Stimulated activated naive CD8-positive, alpha-beta T cell treated with anti-CD3 and anti-CD28 coated beads, Interleukin-15, Interleukin-2, amounts not matched to agents 100 U/mL and 50 U/mL, for 24 hours (primary cell): ENCODE results near the gene TMEM240.
A peak's percentile ranks its signal among the peaks of the same experiment; 100 is the strongest.
"Not testable (repeated sequence)": the region's sequence is repeated elsewhere in the genome, so short reads cannot be mapped to it uniquely, and the experiment has no call there.

Source experiments
- ATAC-seq: fragments of 150-1000 bp; cut with Tn5 transposase; one replicate; pipeline ENCODE4 v1.10.0; 2021
- DNase-seq: peaks from one replicate; pipeline ENCODE4 v3.0.0; 2021

Gene TMEM240

GRCh38 chr1:1540818-1541628 lies 599 bp upstream of the TMEM240 start:
- ATAC-seq = no peak
- no peak for DNase-seq

GRCh38 chr1:1539310-1540089 lies 924 bp downstream of the TMEM240 start:
- ATAC-seq (no peak), DNase-seq (no peak)

GRCh38 chr1:1538989-1539309 lies 1.5 kb downstream of the TMEM240 start:
- no peak for ATAC-seq
- no peak for DNase-seq

GRCh38 chr1:1538334-1538733 lies 2.1 kb downstream of the TMEM240 start:
- no peak for ATAC-seq
- no peak for DNase-seq

- ATAC-seq = no peak
- no peak for DNase-seq
These were observed 2.7 kb downstream of the TMEM240 start for GRCh38 chr1:1537626-1538250.

- ATAC-seq (no peak), DNase-seq (no peak)
These were observed 3.4 kb downstream of the TMEM240 start for GRCh38 chr1:1536938-1537546.

GRCh38 chr1:1536019-1536937 lies 4.1 kb downstream of the TMEM240 start:
- no peak for DNase-seq
- ATAC-seq = no peak

GRCh38 chr1:1535201-1536018 lies 5.0 kb downstream of the TMEM240 start:
- no peak for ATAC-seq
- DNase-seq = no peak

- DNase-seq (no peak), ATAC-seq (no peak)
These were observed 5.8 kb downstream of the TMEM240 start for GRCh38 chr1:1534401-1535154.

GRCh38 chr1:1533894-1534291 lies 6.5 kb downstream of the TMEM240 start:
- not testable (repeated sequence) for ATAC-seq

GRCh38 chr1:1533176-1533893 lies 7.1 kb downstream of the TMEM240 start:
- not testable (repeated sequence) for DNase-seq, ATAC-seq

More at GRCh38 chr1:1533894-1534291, 6.5 kb downstream of the TMEM240 start:
- not testable (repeated sequence) for DNase-seq

GRCh38 chr1:1531947-1532346 lies 8.5 kb downstream of the TMEM240 start:
- ATAC-seq (no peak), DNase-seq (no peak)

GRCh38 chr1:1529936-1530335 lies 10.5 kb downstream of the TMEM240 start:
- DNase-seq (no peak), ATAC-seq (no peak)

GRCh38 chr1:1529321-1529720 lies 11.1 kb downstream of the TMEM240 start:
- no peak for ATAC-seq
- no peak for DNase-seq

- ATAC-seq (no peak), DNase-seq (no peak)
These were observed 11.8 kb downstream of the TMEM240 start for GRCh38 chr1:1528301-1529267.

- peak; percentile 8 for ATAC-seq
These were observed 13.2 kb downstream of the TMEM240 start for GRCh38 chr1:1527092-1527816.

GRCh38 chr1:1526476-1526875 lies 13.9 kb downstream of the TMEM240 start:
- not testable (repeated sequence) for ATAC-seq, DNase-seq

More at GRCh38 chr1:1527092-1527816, 13.2 kb downstream of the TMEM240 start:
- DNase-seq = no peak
